Hematopoietic multipotent progenitor cell treated with erythropoietin and hydrocortisone succinate and interleukin-3 and kit ligand, for 4 days (in vitro differentiated cells): ENCODE data around the gene PLBD2.

ENCODE experiments used
- DNase-seq: peaks from one replicate; pipeline ENCODE4 v3.0.0-alpha.2; 2015

PLBD2 gene, protein sequence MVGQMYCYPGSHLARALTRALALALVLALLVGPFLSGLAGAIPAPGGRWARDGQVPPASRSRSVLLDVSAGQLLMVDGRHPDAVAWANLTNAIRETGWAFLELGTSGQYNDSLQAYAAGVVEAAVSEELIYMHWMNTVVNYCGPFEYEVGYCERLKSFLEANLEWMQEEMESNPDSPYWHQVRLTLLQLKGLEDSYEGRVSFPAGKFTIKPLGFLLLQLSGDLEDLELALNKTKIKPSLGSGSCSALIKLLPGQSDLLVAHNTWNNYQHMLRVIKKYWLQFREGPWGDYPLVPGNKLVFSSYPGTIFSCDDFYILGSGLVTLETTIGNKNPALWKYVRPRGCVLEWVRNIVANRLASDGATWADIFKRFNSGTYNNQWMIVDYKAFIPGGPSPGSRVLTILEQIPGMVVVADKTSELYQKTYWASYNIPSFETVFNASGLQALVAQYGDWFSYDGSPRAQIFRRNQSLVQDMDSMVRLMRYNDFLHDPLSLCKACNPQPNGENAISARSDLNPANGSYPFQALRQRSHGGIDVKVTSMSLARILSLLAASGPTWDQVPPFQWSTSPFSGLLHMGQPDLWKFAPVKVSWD

DNA sequence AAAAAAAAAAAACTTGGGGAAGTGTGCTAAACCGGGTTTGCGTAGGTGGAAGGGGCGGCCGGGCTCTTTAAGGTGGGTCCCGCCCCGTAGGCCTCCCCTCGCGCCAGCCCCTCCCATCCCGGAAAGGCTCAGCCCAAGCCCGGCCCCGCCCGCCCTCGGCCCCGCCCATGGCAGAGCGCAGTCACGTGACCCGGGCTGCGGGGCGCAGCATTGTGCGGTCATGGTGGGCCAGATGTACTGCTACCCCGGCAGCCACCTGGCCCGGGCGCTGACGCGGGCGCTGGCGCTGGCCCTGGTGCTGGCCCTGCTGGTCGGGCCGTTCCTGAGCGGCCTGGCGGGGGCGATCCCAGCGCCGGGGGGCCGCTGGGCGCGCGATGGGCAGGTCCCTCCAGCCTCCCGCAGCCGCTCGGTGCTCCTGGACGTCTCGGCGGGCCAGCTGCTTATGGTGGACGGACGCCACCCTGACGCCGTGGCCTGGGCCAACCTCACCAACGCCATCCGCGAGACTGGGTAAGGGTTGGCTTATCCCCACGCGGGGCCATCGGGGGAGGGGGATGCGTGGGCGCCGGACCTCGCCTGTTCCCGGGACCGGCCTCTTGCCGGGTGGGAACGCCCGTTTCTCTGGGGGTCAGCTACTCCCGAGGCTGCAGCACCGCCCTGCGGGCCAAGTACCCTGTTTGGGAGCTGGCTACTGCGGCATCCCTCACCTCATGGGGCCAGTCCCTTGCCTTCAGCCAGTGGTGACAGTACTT is at the start of gene PLBD2:
TSS of gene PLBD2 (plus strand) at position 207 of the 752 bp plus-strand sequence. CDS start at position 221, 14 bp downstream.
- peak; percentile 98 for DNase-seq

DNA sequence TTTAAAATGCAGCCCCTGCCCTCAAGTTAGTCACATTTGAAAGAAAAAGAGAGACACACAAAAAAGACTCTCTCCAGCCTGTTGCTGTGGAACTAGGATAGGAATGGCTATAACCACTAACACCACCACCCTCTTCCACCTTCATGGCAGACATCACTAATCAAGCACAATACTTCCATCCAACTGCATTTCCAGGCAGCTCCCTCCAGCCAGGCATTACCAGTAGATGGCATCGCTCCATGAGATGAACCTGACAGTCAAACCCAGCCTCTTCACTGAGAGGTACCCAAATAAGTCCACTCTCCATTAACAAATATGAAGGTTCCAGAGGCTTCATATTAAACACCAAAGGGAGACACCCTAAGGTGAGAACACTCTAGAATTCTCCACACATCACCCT is 47.9 kb upstream of the PLBD2 start:
- DNase-seq = peak; percentile 59

DNA sequence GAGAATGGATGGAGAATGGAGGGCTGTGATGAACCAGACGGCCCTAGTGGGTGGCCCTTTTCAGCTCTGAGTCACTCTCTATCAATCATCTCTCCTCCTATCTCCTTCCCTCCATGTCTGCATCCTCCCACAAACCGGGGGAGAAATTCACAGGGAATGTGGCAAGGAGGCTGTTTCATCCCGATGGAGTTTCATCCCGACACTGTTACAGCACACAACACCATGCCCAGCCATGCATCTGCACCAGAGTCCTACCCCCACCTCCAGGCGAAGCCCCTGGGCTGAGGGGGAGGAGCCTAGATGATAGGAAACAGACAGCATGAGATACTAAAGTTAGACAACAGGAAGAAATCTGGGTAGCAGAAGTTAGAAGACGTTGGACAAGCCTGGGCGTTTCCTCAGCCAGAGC is 44.3 kb upstream of the PLBD2 start:
- no peak for DNase-seq

DNA sequence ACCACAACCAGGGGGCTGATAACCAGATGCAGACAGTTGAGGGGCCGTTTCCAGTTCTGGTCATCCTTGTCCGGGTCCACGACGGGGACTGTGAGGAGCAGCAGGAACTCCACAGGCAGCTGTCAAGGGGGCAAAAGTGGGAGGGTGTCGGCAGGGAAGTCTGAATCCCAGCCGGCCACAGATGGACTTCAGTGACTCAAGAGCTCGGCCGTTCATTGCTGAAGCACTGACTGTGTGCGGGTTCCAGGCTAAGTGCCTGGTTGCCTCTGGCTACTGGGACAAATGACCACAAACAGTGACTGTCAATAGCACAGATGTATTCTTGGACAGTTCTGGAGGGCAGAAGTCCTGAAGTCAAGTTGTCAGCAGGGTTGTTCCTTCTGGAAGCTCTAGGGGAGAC is 43.0 kb upstream of the PLBD2 start:
- no peak for DNase-seq

DNA sequence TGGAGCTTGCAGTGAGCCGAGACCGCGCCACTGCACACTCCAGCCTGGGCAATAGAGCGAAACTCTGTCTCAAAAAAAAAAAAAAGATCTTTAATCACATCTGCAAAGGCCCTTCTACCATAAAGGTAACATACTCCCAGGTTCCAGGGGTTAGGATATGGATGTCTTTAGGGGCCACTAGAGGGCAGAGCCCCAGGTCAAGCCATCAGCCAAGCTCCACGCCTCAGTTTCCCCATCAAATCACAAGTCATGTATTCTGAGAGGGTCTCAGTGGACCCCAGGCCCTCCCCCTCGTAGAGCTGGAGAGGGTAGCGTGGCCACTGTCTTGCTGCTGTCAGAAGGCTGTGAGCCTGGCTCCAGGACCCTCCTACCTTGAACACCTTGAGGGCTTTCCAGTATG is 42.2 kb upstream of the PLBD2 start:
- DNase-seq = no peak

DNA sequence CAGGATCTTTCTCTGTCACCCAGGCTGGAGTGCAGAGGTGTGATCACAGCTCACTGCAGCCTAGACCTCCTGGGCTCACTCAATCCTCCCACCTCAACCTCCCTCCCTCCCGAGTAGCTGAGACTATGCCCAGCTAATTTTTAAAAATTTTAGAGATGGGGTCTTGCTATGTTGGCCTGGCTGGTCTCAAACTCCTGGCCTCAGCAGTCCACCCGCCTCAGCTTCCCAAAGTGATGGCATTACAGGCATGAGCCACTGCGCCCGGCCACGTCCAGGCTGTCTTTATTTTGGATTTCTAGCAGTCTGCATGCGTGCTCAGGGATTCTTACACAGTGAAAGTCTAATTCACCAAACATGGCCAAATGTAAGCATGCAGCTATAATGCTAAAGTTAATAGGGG is 41.3 kb upstream of the PLBD2 start:
- no peak for DNase-seq

DNA sequence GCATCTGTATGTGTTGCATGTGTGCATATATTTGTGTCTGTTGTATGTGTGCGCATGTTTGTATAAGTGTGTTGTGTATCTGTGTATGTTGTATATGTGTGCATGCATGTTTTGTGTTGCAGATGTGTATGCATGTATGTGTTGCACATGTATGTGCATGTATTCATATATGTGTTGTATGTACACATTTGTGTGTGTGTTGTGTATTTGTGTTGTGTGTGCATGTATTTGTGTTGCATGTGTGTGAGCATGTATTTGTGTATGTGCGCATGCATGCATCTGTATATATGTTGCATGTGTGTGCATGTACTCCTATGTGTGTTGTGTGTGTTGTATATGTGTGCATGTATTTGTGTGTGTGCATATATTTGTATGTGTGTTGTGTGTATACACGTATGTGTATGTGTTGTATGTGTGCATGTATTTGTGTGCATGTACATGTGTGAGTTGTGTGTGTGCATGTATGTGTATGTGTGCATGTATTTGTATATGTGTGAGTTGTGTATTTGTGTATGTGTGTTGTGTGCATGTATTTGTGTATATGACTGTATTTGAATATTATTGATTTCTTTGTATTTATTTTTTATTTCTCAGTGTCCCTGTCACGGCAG is 40.2 kb upstream of the PLBD2 start:
- no peak for DNase-seq

DNA sequence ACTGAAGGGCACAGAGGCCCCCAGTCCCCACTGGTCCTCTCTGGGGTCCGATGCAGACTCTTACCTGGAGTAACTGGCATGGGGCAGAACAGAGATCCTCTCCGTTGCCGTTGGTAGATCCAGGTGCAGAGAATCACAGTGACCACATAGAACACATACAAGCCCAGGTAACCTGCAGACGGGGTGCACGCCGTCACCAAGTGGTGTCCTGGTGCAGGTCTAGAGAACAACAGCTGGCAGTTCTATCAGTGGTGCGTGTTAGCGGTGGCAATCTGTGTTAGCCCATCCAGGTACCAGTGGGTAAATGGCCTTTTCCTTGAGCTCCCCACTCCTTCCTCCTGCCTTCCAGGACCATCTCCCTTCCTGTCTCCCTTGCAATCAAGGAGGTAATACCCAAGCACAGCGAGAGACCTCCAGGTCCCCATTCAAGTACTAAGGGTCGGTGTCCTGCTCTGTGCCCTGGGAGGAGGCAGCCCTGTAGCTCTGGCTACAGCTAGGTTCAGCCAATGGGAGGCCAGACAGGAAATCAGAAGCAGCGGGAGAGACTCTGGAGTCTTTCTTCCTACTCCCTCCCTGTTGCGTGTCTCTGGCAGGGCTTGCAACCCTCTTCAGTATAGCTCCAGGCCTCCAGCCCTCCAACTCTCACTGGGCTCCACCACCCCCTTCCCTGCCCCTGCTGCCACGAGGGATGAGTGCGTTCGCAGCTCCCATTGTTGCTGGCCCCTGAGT is 39.3 kb upstream of the PLBD2 start:
- DNase-seq = no peak

DNA sequence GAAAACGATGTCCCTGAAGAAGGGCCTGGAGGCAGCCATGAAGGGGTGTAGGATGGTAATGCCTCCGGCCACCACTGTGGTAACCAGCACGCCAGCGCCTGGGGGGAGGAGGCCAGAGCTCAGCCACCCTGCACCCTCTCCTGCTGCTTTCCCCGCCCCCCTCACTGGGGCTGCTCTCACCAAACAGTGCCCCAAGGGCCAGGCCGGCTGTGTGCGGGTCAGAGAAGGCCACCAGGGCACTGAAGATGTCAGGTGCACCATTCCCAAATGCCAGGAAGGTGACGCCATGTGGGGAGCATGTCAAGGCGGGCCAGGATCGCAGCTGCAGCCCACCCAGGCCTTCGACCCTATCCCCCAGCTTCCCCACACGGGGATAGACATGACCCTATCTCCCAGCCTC is 38.0 kb upstream of the PLBD2 start:
- DNase-seq = no peak

DNA sequence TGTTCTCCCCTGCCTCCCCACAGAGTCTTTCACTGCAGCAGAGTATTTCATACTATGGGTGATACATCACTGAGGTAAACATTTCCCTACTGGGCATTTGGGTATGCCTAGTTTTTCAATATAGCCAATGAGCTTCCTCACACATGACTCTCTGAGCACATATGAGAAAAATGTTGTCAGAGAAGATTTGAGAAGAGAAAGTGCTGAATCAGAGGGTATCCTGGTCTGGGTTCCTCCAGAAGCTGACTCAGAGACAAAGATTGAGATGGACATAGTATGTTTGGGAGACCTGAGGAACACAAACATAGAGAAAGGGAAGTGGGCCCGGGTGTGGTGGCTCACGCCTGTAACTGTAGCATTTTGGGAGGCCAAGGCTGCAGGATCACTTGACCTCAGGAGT is 36.0 kb upstream of the PLBD2 start:
- peak; percentile 27 for DNase-seq

DNA sequence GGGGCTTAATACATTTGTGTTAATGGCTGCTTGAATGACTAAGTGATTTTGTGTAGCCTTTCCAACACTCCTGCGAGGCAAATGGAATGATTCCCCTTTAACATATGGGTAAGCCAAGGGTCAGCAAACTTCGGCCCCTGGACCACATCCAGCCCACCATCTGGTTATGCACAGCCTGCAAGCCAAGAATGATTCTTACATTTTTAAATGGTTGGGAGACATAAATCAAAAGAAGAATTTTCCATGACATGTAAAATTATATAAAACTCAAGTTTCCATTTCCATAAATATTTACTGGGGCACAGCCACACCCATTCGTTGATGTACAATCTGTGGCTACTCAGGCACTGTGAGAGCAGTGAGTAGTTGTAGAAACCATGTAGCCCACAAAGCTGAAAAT is 32.5 kb upstream of the PLBD2 start:
- DNase-seq = no peak

DNA sequence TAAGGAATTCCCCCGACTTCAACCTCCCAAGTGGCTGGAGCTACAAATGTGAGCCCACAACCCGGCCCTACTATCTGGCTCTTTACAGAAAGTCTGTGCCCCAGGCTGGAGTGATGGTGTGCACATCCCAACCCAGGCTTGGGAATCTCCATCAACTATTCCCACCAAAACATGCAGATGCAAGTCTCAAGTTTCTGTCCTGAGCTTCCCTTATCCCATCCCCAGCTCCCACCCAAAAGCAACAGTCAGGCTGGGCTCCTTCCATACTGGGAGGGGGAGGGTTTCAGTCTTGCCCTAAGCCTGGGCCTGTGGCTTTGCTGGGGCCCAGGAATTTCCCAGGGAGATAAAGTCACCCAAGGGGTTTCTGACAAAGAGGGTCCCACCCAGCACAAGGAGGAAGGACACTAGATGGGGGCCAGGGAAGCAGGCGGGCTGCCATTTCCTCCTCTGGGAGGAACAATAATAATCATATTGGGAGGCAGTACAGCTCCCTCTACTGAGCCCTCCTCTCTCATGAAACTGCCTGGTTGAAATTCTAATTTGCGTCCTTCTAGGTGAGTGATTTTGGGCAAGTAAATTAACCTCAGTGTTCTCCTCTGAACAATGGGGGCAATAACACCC is 31.5 kb upstream of the PLBD2 start:
- no peak for DNase-seq

DNA sequence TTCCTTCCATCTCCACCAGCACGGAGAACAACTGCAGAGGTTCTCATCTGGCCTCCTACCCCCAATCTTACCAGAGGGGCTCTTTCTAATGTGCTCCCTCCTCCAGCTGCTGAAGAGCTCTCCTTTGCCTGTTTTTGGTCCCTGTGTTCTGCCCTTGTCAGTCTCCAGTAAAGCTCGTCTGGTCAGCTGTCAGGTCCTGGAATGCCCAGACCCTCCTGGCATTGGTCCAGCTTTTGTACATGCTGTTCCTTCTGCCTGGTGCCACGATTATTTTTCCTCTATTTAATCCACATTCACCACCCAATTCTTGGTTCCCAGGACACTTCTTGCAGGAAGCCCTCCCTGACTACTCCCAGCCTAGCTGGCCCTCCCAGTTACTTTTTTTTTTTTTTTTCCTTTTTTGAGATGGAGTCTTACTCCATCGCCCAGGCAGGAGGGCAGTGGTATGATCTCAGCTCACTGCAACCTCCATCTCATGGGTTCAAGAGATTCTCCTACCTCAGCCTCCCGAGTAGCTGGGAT is 30.0 kb upstream of the PLBD2 start:
- DNase-seq = no peak

DNA sequence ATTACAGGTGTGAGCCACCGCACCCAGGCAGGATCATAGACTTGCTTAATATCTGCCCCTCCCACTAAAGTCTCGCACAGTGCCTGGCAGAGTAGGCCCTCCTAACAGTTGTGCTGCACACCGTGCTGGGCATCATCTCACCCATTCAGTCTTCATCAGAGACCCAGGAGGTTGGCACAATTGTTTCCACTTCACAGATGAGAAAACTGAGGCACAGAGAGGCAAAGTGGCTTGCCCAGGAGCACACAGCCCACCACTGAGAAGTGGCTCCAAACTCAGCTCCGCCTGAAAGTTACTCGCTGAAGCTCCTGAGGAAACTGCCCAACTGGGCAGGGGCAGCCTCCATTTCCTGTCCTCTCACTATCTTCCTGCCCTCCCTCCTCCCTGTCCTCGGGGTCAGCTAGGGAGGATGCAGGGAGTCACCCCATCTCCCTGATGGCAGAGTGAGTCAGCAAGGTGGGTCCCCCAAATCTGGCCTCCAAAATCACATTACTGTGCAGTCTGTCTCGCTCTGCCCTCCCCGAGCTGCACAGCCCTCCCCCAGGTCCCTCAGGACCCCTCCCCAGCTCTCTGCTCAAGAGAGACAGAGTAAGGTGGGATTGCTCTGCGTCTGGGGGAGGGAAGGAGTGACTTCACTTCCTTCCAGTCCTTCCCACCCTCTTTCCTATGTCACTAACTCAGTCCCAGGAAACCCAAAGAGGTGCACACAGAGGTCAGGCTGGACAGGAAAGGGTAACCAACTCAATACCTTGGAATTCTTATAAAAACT is 29.2 kb upstream of the PLBD2 start:
- no peak for DNase-seq

DNA sequence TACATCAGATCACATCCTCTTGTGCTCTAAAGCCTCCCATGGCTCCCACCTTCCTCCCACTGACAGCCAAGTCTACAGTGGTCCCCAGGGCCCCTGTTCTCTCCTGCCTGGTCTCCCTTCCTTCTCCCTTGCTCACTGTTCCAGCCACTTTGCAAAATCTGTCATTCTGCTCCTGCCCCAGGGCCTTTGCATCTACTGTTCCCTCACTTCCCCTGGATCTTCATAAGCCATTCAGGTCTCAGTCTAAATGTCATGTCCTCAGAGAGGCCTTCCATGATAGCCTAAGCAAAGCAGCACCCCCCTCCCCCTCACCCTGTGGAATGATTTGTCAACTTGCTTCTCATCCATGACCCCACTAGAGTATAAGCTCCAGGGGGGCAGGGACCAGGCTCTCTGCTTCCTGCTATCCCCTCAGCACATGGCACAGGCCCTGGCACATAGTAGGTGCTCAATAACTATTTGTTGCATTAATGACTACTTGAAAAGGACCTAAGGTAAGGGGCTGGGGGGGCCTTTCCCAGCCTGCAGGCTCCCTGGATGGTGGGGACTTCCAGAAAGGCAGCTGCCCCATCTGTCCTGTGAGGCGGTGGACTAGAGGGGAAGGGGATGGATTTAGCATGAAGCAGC is 28.5 kb upstream of the PLBD2 start:
- no peak for DNase-seq

DNA sequence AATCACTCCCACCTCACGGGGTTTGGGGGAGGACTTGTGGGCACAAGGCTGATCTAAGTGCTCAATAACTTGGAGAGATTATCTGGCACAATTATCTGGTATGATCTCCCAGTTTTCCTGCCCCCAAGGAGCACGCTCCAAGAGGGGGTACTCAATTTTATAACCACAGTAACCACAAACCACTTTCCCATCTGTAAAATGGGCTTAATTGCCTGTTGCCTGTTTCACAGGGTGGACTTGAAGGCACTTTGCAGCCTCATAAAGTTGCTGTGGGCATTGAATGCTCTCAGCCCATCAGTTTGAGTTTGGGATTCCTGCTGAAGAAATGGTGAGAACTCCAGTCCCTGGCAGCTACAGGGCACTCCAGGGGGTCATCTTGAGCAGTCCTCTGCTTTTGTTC is 27.9 kb upstream of the PLBD2 start:
- DNase-seq = no peak

DNA sequence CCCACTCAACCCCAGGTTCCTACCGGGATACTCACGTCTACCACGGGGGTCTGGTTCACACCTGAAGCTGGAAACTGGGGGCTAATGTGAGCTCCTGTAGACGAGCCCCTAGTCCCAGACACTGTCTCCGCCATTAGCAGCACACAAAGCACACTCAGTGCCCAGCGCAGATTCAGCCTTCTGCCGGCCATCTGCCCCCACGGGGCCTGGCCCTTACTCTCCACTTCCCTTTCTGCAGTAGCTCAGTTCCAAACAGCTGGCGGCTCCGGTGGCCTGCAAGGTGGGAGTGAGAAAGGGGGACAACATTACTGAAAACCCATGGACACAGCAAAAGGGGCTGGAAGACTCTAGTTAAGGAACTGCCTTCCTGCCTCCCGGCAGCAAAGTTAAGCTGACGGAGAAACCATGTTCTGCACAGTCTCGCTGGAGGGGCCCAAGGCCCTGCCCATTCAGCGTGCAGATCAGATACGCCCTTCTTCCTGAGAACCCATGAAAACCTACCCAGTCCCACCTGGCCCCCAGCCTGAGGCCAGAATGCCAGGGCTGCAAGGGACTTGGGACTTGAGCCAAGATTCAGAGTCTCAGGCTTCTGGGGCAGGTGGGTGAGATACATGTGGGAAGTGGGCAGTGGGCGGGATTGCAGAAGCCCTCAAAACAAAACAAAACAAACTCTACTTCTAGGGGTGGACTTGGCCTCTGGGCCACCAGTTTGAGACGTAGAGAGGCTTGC is 25.5 kb upstream of the PLBD2 start:
- no peak for DNase-seq

DNA sequence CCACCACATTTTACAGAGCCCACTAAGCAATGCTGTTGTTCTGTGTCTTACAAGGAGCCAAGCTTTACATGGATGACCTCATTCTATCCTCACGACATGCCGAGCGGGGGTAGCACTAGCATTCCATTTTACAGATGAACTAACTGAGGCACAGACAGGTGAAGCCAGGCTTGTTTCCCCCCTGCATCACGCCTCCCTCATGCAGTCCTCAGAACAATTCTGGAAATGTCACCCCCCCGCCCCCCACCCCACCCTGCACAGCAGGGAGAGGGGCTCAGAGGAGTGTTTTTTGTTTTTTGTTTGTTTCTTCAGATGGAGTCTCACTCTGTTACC is 25.0 kb upstream of the PLBD2 start:
- no peak for DNase-seq

DNA sequence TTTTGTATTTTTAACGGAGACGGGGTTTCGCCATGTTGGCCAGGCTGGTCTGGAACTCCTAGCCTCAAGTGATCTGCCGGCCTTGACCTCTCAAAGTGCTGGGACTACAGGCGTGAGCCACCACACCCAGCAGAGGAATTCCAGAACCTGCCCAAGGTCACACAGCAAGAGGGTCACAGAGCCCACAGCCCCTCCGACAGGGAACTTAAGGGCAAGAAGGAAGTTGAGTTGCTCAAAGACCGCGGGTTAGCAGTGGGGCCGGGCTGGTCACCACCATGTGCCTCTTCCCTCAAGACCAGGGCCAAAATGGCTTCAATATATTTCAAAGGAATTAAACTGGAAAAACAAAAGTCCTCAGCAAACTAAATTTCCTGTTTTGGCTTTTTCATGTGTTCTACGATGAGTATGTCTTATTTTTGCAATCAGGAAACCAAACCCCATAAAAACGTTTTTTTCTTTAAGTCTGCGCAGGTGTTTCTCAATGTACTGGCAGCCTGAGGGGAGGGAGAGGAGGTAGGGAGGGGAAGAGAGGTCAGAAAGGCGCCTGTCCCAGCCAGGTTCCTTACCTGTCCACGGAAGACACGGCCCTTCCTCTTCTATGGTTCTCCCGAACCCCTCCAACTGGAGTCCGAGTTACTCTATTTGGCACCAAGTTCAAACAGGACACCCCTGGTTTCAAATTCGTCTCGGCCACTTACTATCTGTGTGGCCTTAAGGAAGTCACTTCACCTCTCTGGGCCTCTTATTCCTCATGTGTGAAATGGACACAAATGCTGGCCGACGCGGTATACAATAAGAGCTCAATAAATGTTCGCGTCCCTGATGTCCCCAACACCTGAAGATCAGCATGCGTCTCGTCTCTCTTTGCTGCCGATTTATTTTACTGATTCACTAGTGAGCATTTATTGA is 24.3 kb upstream of the PLBD2 start:
- peak; percentile 72 for DNase-seq
